B cell (primary cell): ENCODE data around the gene CEMIP. TPM values are rescaled to one million over a fixed set of nuclear protein-coding genes. Genes with fewer than 3 reads are reported as not detected.

ENCODE experiments used
- ATAC-seq: fragments of 200-7000 bp; cut with Tn5 transposase; one replicate; pipeline ENCODE4 v1.10.0; 2021; ENCODE audit warnings: low read depth, mild to moderate bottlenecking, moderate number of reproducible peaks, moderate library complexity
- CTCF ChIA-PET: fragments of 350-600 bp; sonication (Branson Sonifier 250); formaldehyde crosslinking; loops from one replicate; lab custom pipeline; 2021; ENCODE audit warnings: antibody characterized with exemption, inconsistent platforms; lab: Charles Lee
- POLR2A ChIA-PET: fragments of 350-600 bp; sonication (Branson Sonifier 250); formaldehyde crosslinking; loops from one replicate; lab custom pipeline; 2021; ENCODE audit warnings: antibody characterized with exemption; lab: Charles Lee
- DNase-seq: peaks from one replicate; pipeline ENCODE4 v3.0.0; 2013
- H2AFZ ChIP-seq: 2 replicates; pipeline ENCODE4 v1.6.1; 2012; ENCODE audit warnings: mild to moderate bottlenecking, low read depth, low read length; ENCODE audit not compliant: insufficient read depth, poor library complexity, severe bottlenecking
- H3K27ac ChIP-seq, 2 donors: 1 replicate in 1 of 2; 2 replicates in 1 of 2; pipeline ENCODE4 v1.5.1; 2012 to 2013; ENCODE audit warnings: low read length in 2 of 2, mild to moderate bottlenecking in 2 of 2, moderate library complexity in 1 of 2
- H3K27me3 ChIP-seq, 4 experiments: fragments of 200-600 bp in 1 of 4; sonication (generic) in 1 of 4; replicated peaks in 1 of 4; 1 replicate in 2 of 4; 2 replicates in 2 of 4; pipeline versions ENCODE4 v1.6.1 to v1.7.0; 2013 to 2016; ENCODE audit warnings: low read length in 3 of 4, mild to moderate bottlenecking in 2 of 4, mixed read lengths in 1 of 4, moderate library complexity in 1 of 4; ENCODE audit not compliant: insufficient read depth in 4 of 4, control insufficient read depth in 3 of 4; ENCODE audit errors: control extremely low read depth in 1 of 4
- H3K36me3 ChIP-seq, 2 experiments: replicated peaks in 1 of 2; 1 replicate in 1 of 2; 2 replicates in 1 of 2; pipeline versions ENCODE4 v1.6.1 to v1.7.1; 2013; ENCODE audit warnings: low read length in 1 of 2; ENCODE audit not compliant: insufficient read depth in 2 of 2, control insufficient read depth in 1 of 2; ENCODE audit errors: control extremely low read depth in 1 of 2, extremely low read depth in 1 of 2
- H3K4me1 ChIP-seq, 2 donors: fragments of 200-600 bp in 1 of 2; sonication (generic) in 1 of 2; 1 replicate in 1 of 2; 2 replicates in 1 of 2; pipeline versions ENCODE4 v1.5.1 to v1.6.1; 2013 to 2017; ENCODE audit warnings: low read length in 2 of 2; ENCODE audit not compliant: control insufficient read depth in 2 of 2, insufficient read depth in 2 of 2
- H3K4me2 ChIP-seq: replicated peaks from 2 replicates; pipeline ENCODE3; 2012; ENCODE audit warnings: mild to moderate bottlenecking, low read depth, low read length; ENCODE audit not compliant: poor library complexity, severe bottlenecking
- H3K4me3 ChIP-seq, 5 experiments: fragments of 200-600 bp in 1 of 5; sonication (generic) in 1 of 5; 1 replicate in 3 of 5; 2 replicates in 2 of 5; pipeline versions ENCODE4 v1.5.1 to v1.7.0; 2011 to 2016; ENCODE audit warnings: low read length in 4 of 5, mild to moderate bottlenecking in 4 of 5, low read depth in 2 of 5, control low read depth in 1 of 5, moderate library complexity in 1 of 5; ENCODE audit not compliant: insufficient read depth in 1 of 5; ENCODE audit errors: control extremely low read depth in 1 of 5, extremely low read depth in 1 of 5
- H3K79me2 ChIP-seq: fragments of 200-600 bp; sonication (generic); one replicate; pipeline ENCODE4 v1.6.0; 2016; ENCODE audit warnings: low read length; ENCODE audit not compliant: control insufficient read depth, insufficient read depth
- H3K9ac ChIP-seq: fragments of 200-600 bp; sonication (generic); 2 replicates; pipeline ENCODE4 v1.6.1; 2017; ENCODE audit warnings: mild to moderate bottlenecking, low read length, moderate library complexity
- H3K9me3 ChIP-seq, 3 donors: one replicate each; pipeline versions ENCODE4 v1.6.1 to v1.7.1; 2013; ENCODE audit warnings: low read length in 2 of 3; ENCODE audit not compliant: control insufficient read depth in 2 of 3, insufficient read depth in 1 of 3; ENCODE audit errors: control extremely low read depth in 1 of 3
- H4K20me1 ChIP-seq: 2 replicates; pipeline ENCODE4 v1.6.0; 2012; ENCODE audit warnings: mild to moderate bottlenecking, low read length; ENCODE audit not compliant: insufficient read depth, control insufficient read depth, poor library complexity, severe bottlenecking
- H3K27ac Mint-ChIP-seq: one replicate; pipeline ENCODE4 v1.8.0; 2021; ENCODE audit warnings: mixed read lengths
- H3K27me3 Mint-ChIP-seq: one replicate; pipeline ENCODE4 v1.8.0; 2021; ENCODE audit warnings: mixed read lengths
- H3K4me1 Mint-ChIP-seq: one replicate; pipeline ENCODE4 v1.8.0; 2021; ENCODE audit warnings: mixed read lengths
- H3K4me3 Mint-ChIP-seq: one replicate; pipeline ENCODE4 v1.8.0; 2021; ENCODE audit warnings: mixed read lengths
- H3K9me3 Mint-ChIP-seq: one replicate; pipeline ENCODE4 v1.8.0; 2022; ENCODE audit warnings: mixed read lengths; ENCODE audit not compliant: insufficient read depth
- CTCF ChIP-seq: fragments of 200-600 bp; IDR thresholded peaks from one replicate; pipeline ENCODE4 v1.8.0; 2022; ENCODE audit warnings: antibody characterized with exemption, mild to moderate bottlenecking
- EZH2 ChIP-seq: IDR thresholded peaks from 2 replicates; pipeline ENCODE4 v1.6.1; 2012; ENCODE audit warnings: borderline replicate concordance, low read depth, mild to moderate bottlenecking, moderate library complexity, low read length; ENCODE audit not compliant: insufficient read depth, poor library complexity, severe bottlenecking
- WGBS: methylation state at CpG from one replicate; pipeline ENCODE4 v1.1.5; 2013; ENCODE audit warnings: missing lambda C conversion rate; ENCODE audit not compliant: insufficient coverage; 5-methylcytosine and 5-hydroxymethylcytosine counted together
- intact Hi-C: fragments of 100-400 bp; cut with micrococcal nuclease; formaldehyde crosslinking; loops from one replicate; pipeline ENCODE4 v1.10.0; 2022
- polyA plus RNA-seq: library from polyadenylated mRNA; depleted of rRNA; stranded (reverse); fragments of >200 nt; gene quantifications from 2 replicates; pipeline ENCODE4 v1.2.3, GENCODE V29; 2012
- total RNA-seq, 2 donors: library from RNA; stranded (reverse); fragments of 120-200 nt in 1 of 2; gene quantifications; 1 replicate in 1 of 2; 2 replicates in 1 of 2; pipeline versions ENCODE4 v1.2.3 to v1.2.4, GENCODE V29; 2013 to 2022

CEMIP gene
- total and polyA plus RNA-seq, 2 donors (not counting 1 experiment from before 2014, with no cell fraction given) = 0.32 TPM; not detected in 1

- no peak overlapping the region for H2AFZ ChIP-seq
Observed at GRCh38 chr15:80878242-80878866, 99.2 kb downstream of the CEMIP start.

GRCh38 chr15:80878867-80879250 lies 99.7 kb downstream of the CEMIP start:
- peaks cover 9% of the 10 kb centered on the region for H3K4me1 Mint-ChIP-seq
- POLR2A ChIA-PET = no interaction called here

More at GRCh38 chr15:80878242-80878866, 99.2 kb downstream of the CEMIP start:
- Histone ChIP-seq H3K27ac (no peak overlapping the region), H3K27me3 (no peaks in the 10 kb centered on the region), H3K4me1 (peaks cover 5 to 11% of the 10 kb centered on the region in 2 donors), H4K20me1 (no peaks in the 10 kb centered on the region), H3K36me3 (no peaks in the 10 kb centered on the region), H3K9ac (no peak overlapping the region), H3K4me2 (no peak overlapping the region), H3K9me3 (no peaks in the 10 kb centered on the region), H3K79me2 (no peaks in the 10 kb centered on the region), H3K4me3 (no peak overlapping the region)
- intact Hi-C loops = no loop called here
- H3K4me1 Mint-ChIP-seq = peaks cover 9% of the 10 kb centered on the region
- CTCF ChIA-PET = no interaction called here
- TF ChIP-seq CTCF (no peak), EZH2 (no peak)
- ATAC-seq = no peak
- POLR2A ChIA-PET = no interaction called here
- H3K27me3 Mint-ChIP-seq = peaks cover 3% of the 10 kb centered on the region
- peak; percentile 21 for DNase-seq
- H3K9me3 Mint-ChIP-seq = no peaks in the 10 kb centered on the region
- no peak overlapping the region for H3K4me3 Mint-ChIP-seq
- no peak overlapping the region for H3K27ac Mint-ChIP-seq
- 92% methylated on average over 2 of the region's 3 CpGs for WGBS

More at GRCh38 chr15:80878867-80879250, 99.7 kb downstream of the CEMIP start:
- Histone ChIP-seq H2AFZ (no peak overlapping the region), H3K79me2 (no peaks in the 10 kb centered on the region), H3K27me3 (no peaks in the 10 kb centered on the region), H3K4me3 (no peak overlapping the region), H3K9me3 (no peaks in the 10 kb centered on the region), H4K20me1 (no peaks in the 10 kb centered on the region), H3K4me1 (peaks cover 5 to 11% of the 10 kb centered on the region in 2 donors), H3K4me2 (no peak overlapping the region), H3K9ac (no peak overlapping the region), H3K27ac (no peak overlapping the region), H3K36me3 (no peaks in the 10 kb centered on the region)
- CTCF ChIA-PET = no interaction called here
- Mint-ChIP-seq H3K27ac (no peak overlapping the region), H3K27me3 (peaks cover 3% of the 10 kb centered on the region), H3K9me3 (no peaks in the 10 kb centered on the region), H3K4me3 (no peak overlapping the region)
- WGBS = 100% methylated on average over 1 of the region's 2 CpGs
- intact Hi-C loops = no loop called here
- no peak for DNase-seq
- TF ChIP-seq EZH2 (no peak), CTCF (no peak)
- no peak for ATAC-seq
